Kasumi-1 (cell line): ENCODE results near the gene LZTR1.
"Not testable (repeated sequence)": the region's sequence is repeated elsewhere in the genome, so short reads cannot be mapped to it uniquely, and the experiment has no call there.

Experiments
- DNase-seq, 2 experiments: peaks; one replicate each; lab custom pipeline; 2025; lab: John Stamatoyannopoulos, UW

Gene LZTR1

GRCh38 chr22:21033895-21034294, 51.8 kb downstream of the LZTR1 start:
- DNase-seq = no peak

GRCh38 chr22:21034989-21035388, 52.9 kb downstream of the LZTR1 start:
- no peak for DNase-seq

GRCh38 chr22:21038405-21038804, 56.3 kb downstream of the LZTR1 start:
- DNase-seq = no peak

- DNase-seq = not testable (repeated sequence)
Observed at GRCh38 chr22:21039158-21039557, 57.1 kb downstream of the LZTR1 start.

GRCh38 chr22:21041937-21042336, 59.8 kb downstream of the LZTR1 start:
- DNase-seq = no peak

GRCh38 chr22:21042978-21043859, 61.1 kb downstream of the LZTR1 start:
- no peak for DNase-seq

- no peak for DNase-seq
Observed at GRCh38 chr22:21043860-21044535, 61.9 kb downstream of the LZTR1 start.

GRCh38 chr22:21044931-21045584, 63.0 kb downstream of the LZTR1 start:
- DNase-seq = no peak

GRCh38 chr22:21045585-21046294, 63.6 kb downstream of the LZTR1 start, which contains the start of gene LRRC74B:
Gene LRRC74B, plus strand, starts transcription at chr22:21045946. Its CDS starts 41 bp downstream, at chr22:21045987.
- no peak for DNase-seq

- DNase-seq = no peak
Observed at GRCh38 chr22:21047035-21047661, 65.1 kb downstream of the LZTR1 start.

- DNase-seq = no peak
Observed at GRCh38 chr22:21047730-21048129, 65.6 kb downstream of the LZTR1 start.

- not testable (repeated sequence) for DNase-seq
Observed at GRCh38 chr22:21048448-21048847, 66.4 kb downstream of the LZTR1 start.
